Activated CD4-positive, alpha-beta memory T cell treated with anti-CD3 and anti-CD28 coated beads, Interleukin-2, amount 10 ng/mL, durations not matched to agents 7 days and 5 days (primary cell): ENCODE data around the gene SP4. TPM values are rescaled to one million over a fixed set of nuclear protein-coding genes. Genes with fewer than 3 reads are reported as not detected.

ENCODE experiments used
- CTCF ChIA-PET: fragments of 350-600 bp; sonication (Branson Sonifier 250); formaldehyde crosslinking; loops from one replicate; lab custom pipeline; 2021; ENCODE audit warnings: antibody characterized with exemption, inconsistent platforms; lab: Charles Lee
- POLR2A ChIA-PET: fragments of 350-600 bp; sonication (Branson Sonifier 250); formaldehyde crosslinking; loops from one replicate; lab custom pipeline; 2021; ENCODE audit warnings: antibody characterized with exemption; lab: Charles Lee
- DNase-seq: peaks from one replicate; pipeline ENCODE4 v3.0.0-alpha.2; 2020
- H3K27ac Mint-ChIP-seq: one replicate; pipeline ENCODE4 v1.8.0; 2021; ENCODE audit warnings: mild to moderate bottlenecking, mixed read lengths
- H3K27me3 Mint-ChIP-seq: one replicate; pipeline ENCODE4 v1.8.0; 2021; ENCODE audit warnings: mixed read lengths
- H3K36me3 Mint-ChIP-seq: one replicate; pipeline ENCODE4 v1.8.0; 2021; ENCODE audit warnings: low read depth, mixed read lengths
- H3K4me1 Mint-ChIP-seq: one replicate; pipeline ENCODE4 v1.8.0; 2021; ENCODE audit warnings: mixed read lengths
- H3K4me3 Mint-ChIP-seq: one replicate; pipeline ENCODE4 v1.8.0; 2021; ENCODE audit warnings: mild to moderate bottlenecking, mixed read lengths
- H3K9me3 Mint-ChIP-seq: one replicate; pipeline ENCODE4 v1.8.0; 2021; ENCODE audit warnings: mixed read lengths
- total RNA-seq, 2 experiments: library from RNA; stranded (reverse); gene quantifications; one replicate each; pipeline ENCODE4 v1.2.3, GENCODE V29; 2021

Gene SP4
- total RNA-seq, 2 experiments from 2014 or later, result 54.2 to 54.3 TPM

GRCh38 chr7:21422751-21423150, 5.1 kb upstream of the SP4 start:
- Mint-ChIP-seq H3K4me1 (peaks cover 25% of the 10 kb centered on the region), H3K36me3 (no peaks in the 10 kb centered on the region), H3K4me3 (no peak overlapping the region), H3K27me3 (no peaks in the 10 kb centered on the region), H3K9me3 (peaks cover 2% of the 10 kb centered on the region), H3K27ac (no peak overlapping the region)
- ChIA-PET POLR2A (interaction anchor here (1.1 kb wide), 1 partner anchor 10 kb away, joined by 4 read pairs; no protein-coding TSS in a partner anchor), CTCF (no interaction called here)
- no peak for DNase-seq

- ChIA-PET CTCF (interaction anchor here (0.6 to 3.2 kb wide), 3 partner anchors 164 to 1851 kb away, joined by 4 to 10 read pairs (median 4); no protein-coding TSS in a partner anchor), POLR2A (interaction anchor here (0.6 to 3.2 kb wide), 3 partner anchors 10 to 71 kb away, joined by 3 to 82 read pairs (median 48); no protein-coding TSS in a partner anchor)
- peaks cover 20% of the 10 kb centered on the region for H3K36me3 Mint-ChIP-seq
- no peak overlapping the region for H3K27ac Mint-ChIP-seq
- H3K4me3 Mint-ChIP-seq, result no peak overlapping the region
- H3K9me3 Mint-ChIP-seq, result no peaks in the 10 kb centered on the region
- H3K4me1 Mint-ChIP-seq, result peaks cover 41% of the 10 kb centered on the region
- DNase-seq, result no peak
- no peaks in the 10 kb centered on the region for H3K27me3 Mint-ChIP-seq
Observed at GRCh38 chr7:21425290-21425689, 2.6 kb upstream of the SP4 start.

- ChIA-PET POLR2A (interaction anchor here (0.8 to 3.2 kb wide), 27 partner anchors 9 to 519 kb away, joined by 3 to 82 read pairs (median 5); partner anchors contain the start of gene CDCA7L), CTCF (interaction anchor here (0.7 to 3.2 kb wide), 20 partner anchors 9 to 1141 kb away, joined by 3 to 14 read pairs (median 4); no protein-coding TSS in a partner anchor)
- H3K4me1 Mint-ChIP-seq, result peaks cover 47% of the 10 kb centered on the region
- H3K27ac Mint-ChIP-seq, result peak overlapping the region; percentile 98
- H3K27me3 Mint-ChIP-seq, result no peaks in the 10 kb centered on the region
- H3K9me3 Mint-ChIP-seq, result no peaks in the 10 kb centered on the region
- no peak for DNase-seq
- peak overlapping the region; percentile 73 for H3K4me3 Mint-ChIP-seq
- peaks cover 29% of the 10 kb centered on the region for H3K36me3 Mint-ChIP-seq
Observed at GRCh38 chr7:21426286-21427181, 1.3 kb upstream of the SP4 start.

GRCh38 chr7:21427182-21427870, 557 bp upstream of the SP4 start:
- Mint-ChIP-seq H3K4me1 (peaks cover 48% of the 10 kb centered on the region), H3K4me3 (peak overlapping the region; percentile 98), H3K9me3 (no peaks in the 10 kb centered on the region), H3K27ac (peak overlapping the region; percentile 98), H3K36me3 (peaks cover 37% of the 10 kb centered on the region), H3K27me3 (no peaks in the 10 kb centered on the region)
- POLR2A ChIA-PET, result interaction anchor here (0.7 to 3.2 kb wide), 33 partner anchors 8 to 518 kb away, joined by 3 to 82 read pairs (median 4); partner anchors contain the start of gene CDCA7L
- peak; percentile 100 for DNase-seq
- CTCF ChIA-PET, result interaction anchor here (0.7 to 3.2 kb wide), 20 partner anchors 10 to 1142 kb away, joined by 3 to 14 read pairs (median 4); no protein-coding TSS in a partner anchor

GRCh38 chr7:21428659-21428941, 717 bp downstream of the SP4 start:
- Mint-ChIP-seq H3K4me1 (peaks cover 58% of the 10 kb centered on the region), H3K27me3 (no peaks in the 10 kb centered on the region), H3K36me3 (peaks cover 50% of the 10 kb centered on the region), H3K9me3 (no peaks in the 10 kb centered on the region), H3K27ac (peak overlapping the region; percentile 94), H3K4me3 (peak overlapping the region; percentile 98)
- DNase-seq, result no peak
- CTCF ChIA-PET, result interaction anchor here (1.5 kb wide), 1 partner anchor 172 kb away, joined by 4 read pairs; no protein-coding TSS in a partner anchor
- POLR2A ChIA-PET, result interaction anchor here (1.4 to 3.4 kb wide), 2 partner anchors 75 to 90 kb away, joined by 9 to 13 read pairs; no protein-coding TSS in a partner anchor

GRCh38 chr7:21429021-21429420, 1.1 kb downstream of the SP4 start:
- H3K4me1 Mint-ChIP-seq, result peaks cover 62% of the 10 kb centered on the region
- H3K27ac Mint-ChIP-seq, result peak overlapping the region; percentile 94
- ChIA-PET CTCF (interaction anchor here (1.5 kb wide), 1 partner anchor 172 kb away, joined by 4 read pairs; no protein-coding TSS in a partner anchor), POLR2A (interaction anchor here (1.4 to 3.4 kb wide), 3 partner anchors 13 to 90 kb away, joined by 3 to 13 read pairs (median 9); no protein-coding TSS in a partner anchor)
- H3K9me3 Mint-ChIP-seq, result no peaks in the 10 kb centered on the region
- peak overlapping the region; percentile 98 for H3K4me3 Mint-ChIP-seq
- H3K27me3 Mint-ChIP-seq, result no peaks in the 10 kb centered on the region
- no peak for DNase-seq
- peaks cover 54% of the 10 kb centered on the region for H3K36me3 Mint-ChIP-seq

- peak overlapping the region; percentile 94 for H3K27ac Mint-ChIP-seq
- H3K27me3 Mint-ChIP-seq, result no peaks in the 10 kb centered on the region
- H3K4me1 Mint-ChIP-seq, result peaks cover 65% of the 10 kb centered on the region
- H3K4me3 Mint-ChIP-seq, result peak overlapping the region; percentile 98
- H3K36me3 Mint-ChIP-seq, result peaks cover 64% of the 10 kb centered on the region
- H3K9me3 Mint-ChIP-seq, result no peaks in the 10 kb centered on the region
- CTCF ChIA-PET, result interaction anchor here (0.6 to 1.5 kb wide), 4 partner anchors 77 to 1566 kb away, joined by 3 to 4 read pairs (median 4); no protein-coding TSS in a partner anchor
- DNase-seq, result peak; percentile 26
- POLR2A ChIA-PET, result interaction anchor here (1.0 to 3.4 kb wide), 9 partner anchors 10 to 91 kb away, joined by 3 to 13 read pairs (median 5); no protein-coding TSS in a partner anchor
Observed at GRCh38 chr7:21429786-21430574, 2.1 kb downstream of the SP4 start.

- Mint-ChIP-seq H3K27ac (peak overlapping the region; percentile 94), H3K36me3 (peaks cover 68% of the 10 kb centered on the region), H3K27me3 (no peaks in the 10 kb centered on the region), H3K4me1 (peaks cover 68% of the 10 kb centered on the region), H3K4me3 (peak overlapping the region; percentile 98), H3K9me3 (no peaks in the 10 kb centered on the region)
- DNase-seq, result no peak
- CTCF ChIA-PET, result interaction anchor here (0.7 to 1.1 kb wide), 3 partner anchors 77 to 168 kb away, joined by 3 to 4 read pairs (median 3); no protein-coding TSS in a partner anchor
- POLR2A ChIA-PET, result interaction anchor here (0.9 to 3.4 kb wide), 9 partner anchors 10 to 92 kb away, joined by 3 to 13 read pairs (median 5); no protein-coding TSS in a partner anchor
Observed at GRCh38 chr7:21430575-21430954, 2.7 kb downstream of the SP4 start.

- peaks cover 83% of the 10 kb centered on the region for H3K36me3 Mint-ChIP-seq
- no peaks in the 10 kb centered on the region for H3K9me3 Mint-ChIP-seq
- peaks cover 49% of the 10 kb centered on the region for H3K4me1 Mint-ChIP-seq
- CTCF ChIA-PET, result no interaction called here
- POLR2A ChIA-PET, result no interaction called here
- DNase-seq, result no peak
- no peak overlapping the region for H3K27ac Mint-ChIP-seq
- H3K27me3 Mint-ChIP-seq, result no peaks in the 10 kb centered on the region
- no peak overlapping the region for H3K4me3 Mint-ChIP-seq
Observed at GRCh38 chr7:21443149-21443841, 15.4 kb downstream of the SP4 start.

GRCh38 chr7:21448974-21449373, 21.1 kb downstream of the SP4 start:
- Mint-ChIP-seq H3K27ac (peak overlapping the region; percentile 51), H3K9me3 (peaks cover 38% of the 10 kb centered on the region), H3K27me3 (no peaks in the 10 kb centered on the region), H3K36me3 (peaks cover 89% of the 10 kb centered on the region), H3K4me1 (peaks cover 38% of the 10 kb centered on the region), H3K4me3 (no peak overlapping the region)
- ChIA-PET CTCF (no interaction called here), POLR2A (interaction anchor here (2.7 kb wide), 1 partner anchor 22 kb away, joined by 8 read pairs; the partner anchor contains the start of gene SP4)
- DNase-seq, result no peak

GRCh38 chr7:21450076-21450475, 22.2 kb downstream of the SP4 start:
- H3K36me3 Mint-ChIP-seq, result peaks cover 89% of the 10 kb centered on the region
- H3K4me3 Mint-ChIP-seq, result no peak overlapping the region
- no peaks in the 10 kb centered on the region for H3K27me3 Mint-ChIP-seq
- ChIA-PET POLR2A (interaction anchor here (0.8 kb wide), 1 partner anchor 15 kb away, joined by 3 read pairs; no protein-coding TSS in a partner anchor), CTCF (no interaction called here)
- H3K9me3 Mint-ChIP-seq, result peaks cover 49% of the 10 kb centered on the region
- H3K4me1 Mint-ChIP-seq, result peaks cover 29% of the 10 kb centered on the region
- no peak for DNase-seq
- no peak overlapping the region for H3K27ac Mint-ChIP-seq
